ENCODE measurements around the gene HILPDA.

The HILPDA gene

GRCh38 chr7:128443831-128444600, 11.7 kb upstream of the HILPDA start:
- FAIRE-seq: no peak
- DNase-seq (ENCODE audit: insufficient read length, low spot score): no peak
- TF ChIP-seq CTCF (IDR thresholded peaks at IDR 0.05; ENCODE audit: insufficient read depth, missing control alignments): no peak

- DNase-seq (ENCODE audit: insufficient read length, low spot score): no peak
- no peak for FAIRE-seq
- no peak for TF ChIP-seq CTCF (IDR thresholded peaks at IDR 0.05; ENCODE audit: insufficient read depth, missing control alignments)
Measured at GRCh38 chr7:128446306-128446705, 9.4 kb upstream of the HILPDA start.

GRCh38 chr7:128447941-128448564, 7.6 kb upstream of the HILPDA start:
- FAIRE-seq (no peak), DNase-seq (ENCODE audit: insufficient read length, low spot score) (no peak)
- no peak for TF ChIP-seq CTCF (IDR thresholded peaks at IDR 0.05; ENCODE audit: insufficient read depth, missing control alignments)

GRCh38 chr7:128448751-128449302, 6.9 kb upstream of the HILPDA start:
- no peak for FAIRE-seq
- TF ChIP-seq CTCF (IDR thresholded peaks at IDR 0.05; ENCODE audit: insufficient read depth, missing control alignments): no peak
- no peak for DNase-seq (ENCODE audit: insufficient read length, low spot score)

- DNase-seq (ENCODE audit: insufficient read length, low spot score) (no peak), FAIRE-seq (no peak)
- TF ChIP-seq CTCF (IDR thresholded peaks at IDR 0.05; ENCODE audit: insufficient read depth, missing control alignments): no peak
Measured at GRCh38 chr7:128450409-128450808, 5.3 kb upstream of the HILPDA start.

GRCh38 chr7:128450913-128451312, 4.8 kb upstream of the HILPDA start:
- DNase-seq (ENCODE audit: insufficient read length, low spot score): no peak
- no peak for TF ChIP-seq CTCF (IDR thresholded peaks at IDR 0.05; ENCODE audit: insufficient read depth, missing control alignments)
- FAIRE-seq: no peak

- DNase-seq (ENCODE audit: insufficient read length, low spot score) (no peak), FAIRE-seq (no peak)
- TF ChIP-seq CTCF (IDR thresholded peaks at IDR 0.05; ENCODE audit: insufficient read depth, missing control alignments): no peak
Measured at GRCh38 chr7:128452552-128452951, 3.1 kb upstream of the HILPDA start.
